ENCODE measurements around the gene CFTR.

The CFTR gene

GRCh38 chr7:117673367-117673766, 193.5 kb downstream of the CFTR start:
- no peak overlapping the region for H3K4me3 ChIP-seq (ENCODE audit: low read depth, low read length)
- peak; percentile 8 for TF ChIP-seq CTCF (IDR thresholded peaks at IDR 0.05; ENCODE audit: low read depth, low read length, missing control alignments)
- no peak for DNase-seq (ENCODE audit: low read depth)

GRCh38 chr7:117673839-117674238, 194.0 kb downstream of the CFTR start:
- no peak for TF ChIP-seq CTCF (IDR thresholded peaks at IDR 0.05; ENCODE audit: low read depth, low read length, missing control alignments)
- DNase-seq (ENCODE audit: low read depth) = no peak
- H3K4me3 ChIP-seq (ENCODE audit: low read depth, low read length) = no peak overlapping the region

GRCh38 chr7:117674617-117675016, 194.8 kb downstream of the CFTR start:
- DNase-seq (ENCODE audit: low read depth) = no peak
- no peak for TF ChIP-seq CTCF (IDR thresholded peaks at IDR 0.05; ENCODE audit: low read depth, low read length, missing control alignments)
- no peak overlapping the region for H3K4me3 ChIP-seq (ENCODE audit: low read depth, low read length)

GRCh38 chr7:117675497-117676435, 195.9 kb downstream of the CFTR start:
- no peak overlapping the region for H3K4me3 ChIP-seq (ENCODE audit: low read depth, low read length)
- no peak for TF ChIP-seq CTCF (IDR thresholded peaks at IDR 0.05; ENCODE audit: low read depth, low read length, missing control alignments)
- DNase-seq (ENCODE audit: low read depth) = no peak

DNA sequence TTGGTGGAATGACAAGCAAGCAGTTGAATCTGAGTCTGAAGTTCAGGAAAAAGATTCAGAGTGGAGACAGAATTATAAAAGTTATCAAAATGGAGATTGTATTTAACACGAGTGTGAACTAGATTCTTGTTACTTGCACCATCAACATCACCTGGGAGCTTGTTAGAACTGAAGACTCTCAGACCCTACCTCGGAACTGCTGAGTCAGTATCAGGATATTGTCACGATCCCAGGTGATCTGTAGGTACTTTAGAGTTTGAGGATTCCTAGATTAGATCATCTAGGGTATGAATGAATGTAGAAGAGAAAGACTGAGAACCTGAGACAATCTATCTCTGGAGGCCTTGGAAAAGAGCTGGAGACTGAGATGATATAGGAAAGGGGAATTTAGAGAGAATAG, 199.3 kb downstream of the CFTR start:
- no peak overlapping the region for H3K4me3 ChIP-seq (ENCODE audit: low read depth, low read length)
- no peak for DNase-seq (ENCODE audit: low read depth)
- no peak for TF ChIP-seq CTCF (IDR thresholded peaks at IDR 0.05; ENCODE audit: low read depth, low read length, missing control alignments)

GRCh38 chr7:117682681-117683385, 203.0 kb downstream of the CFTR start:
- H3K4me3 ChIP-seq (ENCODE audit: low read depth, low read length) = no peak overlapping the region
- no peak for DNase-seq (ENCODE audit: low read depth)
- TF ChIP-seq CTCF (IDR thresholded peaks at IDR 0.05; ENCODE audit: low read depth, low read length, missing control alignments) = no peak

Data from GM12864 (cell line).